Measurements from ENCODE around the gene SPEF2.
A peak's percentile ranks its signal among the peaks of the same experiment; 100 is the strongest.

Gene SPEF2

DNA sequence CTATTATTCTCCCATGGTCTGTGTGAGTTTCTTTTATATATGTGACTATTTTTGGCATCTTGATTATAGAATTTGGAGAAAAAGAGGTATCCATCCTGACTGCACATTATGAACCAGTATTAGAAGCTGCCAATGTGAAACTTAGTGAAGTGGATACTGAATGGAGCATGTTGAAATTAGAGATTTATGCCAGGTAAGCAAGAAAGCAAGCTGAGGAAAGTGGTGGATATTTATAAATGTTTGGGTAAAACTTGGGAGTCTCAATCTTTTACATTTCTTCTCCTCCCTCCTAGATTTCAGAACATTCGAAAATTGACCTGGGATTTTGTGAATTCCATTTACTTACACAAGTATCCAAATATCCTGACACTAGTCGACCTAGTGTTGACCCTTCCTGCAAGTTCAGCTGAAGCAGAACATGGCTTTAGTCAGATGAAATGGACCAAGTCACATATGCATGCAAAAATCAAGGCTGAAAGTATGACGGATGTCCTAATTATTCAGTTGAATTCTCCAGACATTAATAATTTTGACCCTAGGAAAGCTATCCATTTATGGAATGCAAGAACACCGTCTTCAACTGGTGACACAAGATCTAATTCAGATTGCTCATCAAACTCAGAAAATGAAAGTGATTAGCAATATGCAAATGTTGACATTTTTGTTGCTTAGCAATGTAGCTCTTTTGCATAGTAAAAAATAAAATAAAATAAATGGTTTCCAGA is 172.2 kb downstream of the SPEF2 start:
- DNase-seq = peak in 1 of 2 donors; percentile 57

DNA sequence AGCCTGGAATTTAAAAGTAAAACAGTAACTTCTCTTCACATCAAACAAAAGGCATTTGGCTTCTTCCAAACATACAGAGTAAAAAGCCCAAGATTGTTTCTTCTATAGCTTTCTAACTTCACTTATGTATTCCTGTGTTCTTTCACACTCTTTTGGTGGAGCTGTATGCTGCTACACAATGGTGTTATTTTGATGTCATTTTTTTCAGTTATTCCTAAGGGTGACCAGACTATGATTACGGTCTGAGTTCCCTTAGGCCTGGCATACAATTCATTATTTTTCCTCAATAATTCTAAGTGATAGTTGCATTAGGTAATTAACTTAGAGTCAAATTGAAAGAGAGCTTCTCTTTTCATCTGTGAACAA is 172.8 kb downstream of the SPEF2 start:
- no peak for DNase-seq

DNA sequence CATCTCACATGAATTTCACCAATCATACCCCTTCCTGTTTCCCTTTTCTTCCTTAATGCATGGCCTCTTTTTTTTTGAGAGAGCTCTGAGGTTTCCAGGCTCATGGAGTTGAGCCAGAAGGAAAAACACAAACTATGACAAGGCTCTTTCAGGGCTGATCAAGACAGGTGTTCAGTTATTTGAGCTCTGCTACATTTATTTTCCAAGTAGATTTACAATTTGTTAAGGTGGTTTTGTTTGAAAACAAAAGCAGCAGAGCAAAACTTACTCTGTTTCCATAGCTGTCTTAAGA is 176.6 kb downstream of the SPEF2 start:
- DNase-seq = no peak

DNA sequence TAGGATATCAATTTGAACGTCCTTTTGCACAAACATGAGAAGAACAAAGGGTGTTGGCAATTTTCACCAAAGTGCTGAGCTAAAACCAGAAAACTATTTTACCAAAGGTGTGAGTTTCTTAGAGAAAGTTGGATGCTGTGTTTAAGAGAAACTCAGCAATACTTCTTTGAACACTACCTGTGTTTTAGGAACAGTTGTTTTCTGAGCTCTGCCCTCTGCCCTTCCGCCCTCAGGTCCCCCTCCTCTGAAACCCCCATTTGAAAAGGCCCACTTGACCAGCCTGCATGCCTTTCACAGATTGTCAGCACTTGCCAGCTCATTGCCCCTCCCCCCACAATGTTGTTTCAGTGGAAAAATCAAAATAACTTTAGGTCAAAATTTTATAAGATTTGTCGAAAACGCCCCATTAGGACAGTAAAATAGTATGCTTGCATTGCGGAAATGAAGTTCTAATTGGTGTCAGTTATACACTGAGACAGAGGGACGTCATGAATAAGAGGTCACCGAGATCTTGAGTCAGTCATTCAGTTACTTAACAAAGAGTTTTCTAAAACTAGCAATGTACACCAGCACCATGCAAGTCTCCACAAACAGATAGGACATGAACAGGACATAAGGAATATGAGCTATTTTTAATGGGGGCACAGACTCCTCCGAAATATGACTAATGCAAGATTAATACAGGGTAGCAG is 177.2 kb downstream of the SPEF2 start:
- DNase-seq = no peak

DNA sequence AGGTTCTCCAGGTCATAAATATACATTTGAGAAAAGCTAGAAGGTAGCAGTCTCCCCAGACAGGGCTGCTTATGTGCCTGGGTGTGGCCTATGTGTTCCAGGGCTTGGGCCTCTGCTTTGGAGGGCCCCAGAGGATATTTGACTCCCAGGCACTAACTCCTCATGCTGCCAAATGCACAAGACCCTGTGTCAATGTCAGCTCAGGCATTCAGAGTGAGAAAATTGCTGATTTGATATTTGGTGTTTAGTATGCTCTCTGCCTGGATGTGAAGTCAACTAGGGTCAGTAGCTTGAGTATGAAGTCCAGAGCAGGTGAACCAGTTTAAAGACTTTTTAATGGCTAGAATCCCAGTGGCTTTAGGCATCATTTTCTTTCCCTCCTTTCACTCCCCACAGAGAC is 181.5 kb downstream of the SPEF2 start:
- no peak for DNase-seq

DNA sequence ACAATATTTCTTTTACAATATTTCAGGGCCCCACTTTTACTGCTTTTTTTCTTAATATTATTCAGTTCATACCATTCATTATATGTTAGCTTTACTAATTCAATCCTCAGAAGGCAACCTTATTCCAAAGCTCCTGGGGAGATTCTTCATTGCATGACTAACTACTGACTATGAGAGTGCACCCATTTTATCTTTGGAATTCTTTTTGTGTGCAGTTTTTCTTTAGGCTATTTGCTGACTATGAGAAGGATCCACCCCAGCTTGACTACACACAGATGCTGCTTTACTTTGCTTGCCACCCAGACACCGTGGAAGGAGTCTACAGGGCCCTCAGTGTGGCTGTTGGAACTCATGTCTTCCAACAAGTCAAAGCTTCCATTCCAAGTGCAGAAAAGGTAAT is 182.1 kb downstream of the SPEF2 start:
- no peak for DNase-seq

DNA sequence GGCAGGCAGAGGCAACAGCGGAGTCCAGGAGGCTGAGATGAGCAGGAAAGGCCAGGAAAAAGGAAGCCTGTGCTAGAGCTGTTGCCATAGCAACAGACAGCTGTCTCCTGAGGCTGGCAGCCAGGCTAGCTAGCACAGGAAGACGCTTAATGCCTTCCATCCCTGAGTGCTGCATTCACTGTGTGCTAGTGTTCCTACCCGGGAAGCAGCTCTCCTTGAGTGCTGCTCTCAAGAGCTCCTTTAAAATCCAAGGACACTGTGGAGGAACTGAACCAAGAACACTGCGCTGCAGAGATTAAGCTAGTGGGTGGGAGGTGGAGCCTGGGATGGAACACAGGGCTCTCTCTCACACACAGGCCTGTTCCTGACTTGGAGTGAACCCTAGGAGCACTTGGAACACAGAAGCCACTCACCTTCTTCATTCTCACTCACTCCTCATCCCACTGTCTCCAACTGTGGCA is 185.6 kb downstream of the SPEF2 start:
- peak; percentile 28 to 50 for DNase-seq

DNA sequence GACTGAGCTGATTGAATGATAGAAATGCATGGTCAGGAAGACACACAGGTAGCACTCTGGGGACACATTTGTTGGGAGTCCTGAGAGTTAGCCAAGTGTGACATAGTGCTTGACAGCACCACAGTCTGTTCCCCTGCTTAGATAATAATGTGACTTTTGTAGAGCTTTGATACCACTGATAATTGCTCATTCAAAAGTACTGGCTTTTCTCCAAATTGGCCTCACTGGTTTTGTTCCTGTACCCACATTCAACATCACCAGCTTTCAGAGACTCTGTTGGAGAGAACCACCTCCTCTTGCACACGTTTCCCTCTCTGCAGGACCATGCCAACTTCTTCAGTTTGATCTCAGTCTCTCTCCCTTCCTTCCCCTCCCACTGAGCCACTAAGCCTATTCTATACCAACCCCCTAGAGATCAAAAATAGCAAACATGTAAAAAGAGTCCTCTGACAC is 186.6 kb downstream of the SPEF2 start:
- DNase-seq = no peak

DNA sequence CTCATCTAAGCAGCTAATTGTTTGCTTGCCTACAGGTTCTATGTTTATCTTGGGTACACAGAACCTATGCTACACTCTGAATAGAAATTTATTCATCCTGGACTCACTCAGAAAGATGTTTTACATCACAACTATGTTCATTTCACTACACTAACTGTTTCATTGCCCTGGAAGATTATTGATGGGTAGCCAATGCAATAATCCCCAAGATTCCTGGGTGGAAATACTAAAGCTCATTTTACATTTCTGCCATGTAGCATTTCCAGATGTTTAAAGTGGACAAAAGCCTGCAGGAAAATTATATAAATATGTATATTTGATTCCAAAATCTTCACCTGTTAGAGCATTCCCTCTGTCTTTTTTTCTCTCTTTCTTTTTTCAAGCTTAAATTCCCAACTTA is 187.2 kb downstream of the SPEF2 start:
- DNase-seq = no peak

DNA sequence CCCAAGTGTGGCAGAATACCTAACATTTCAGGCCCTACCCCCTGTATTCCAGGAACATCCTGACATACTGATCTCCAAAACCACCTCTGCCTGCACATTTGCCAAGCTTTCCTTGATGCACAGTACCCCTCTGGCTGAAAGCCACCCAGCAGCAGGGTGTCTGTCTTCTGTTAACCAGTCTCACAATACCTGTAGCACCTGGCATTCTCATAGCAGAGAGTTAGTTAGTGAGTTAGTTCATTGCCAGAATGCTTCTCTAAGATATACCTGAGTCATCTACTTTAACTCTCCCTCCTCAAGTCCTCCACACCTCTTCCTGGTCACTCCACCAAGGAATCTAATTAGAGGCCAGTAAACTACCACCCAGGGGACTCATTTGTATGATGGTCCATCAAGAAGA is 192.9 kb downstream of the SPEF2 start:
- peak; percentile 38 to 60 for DNase-seq

DNA sequence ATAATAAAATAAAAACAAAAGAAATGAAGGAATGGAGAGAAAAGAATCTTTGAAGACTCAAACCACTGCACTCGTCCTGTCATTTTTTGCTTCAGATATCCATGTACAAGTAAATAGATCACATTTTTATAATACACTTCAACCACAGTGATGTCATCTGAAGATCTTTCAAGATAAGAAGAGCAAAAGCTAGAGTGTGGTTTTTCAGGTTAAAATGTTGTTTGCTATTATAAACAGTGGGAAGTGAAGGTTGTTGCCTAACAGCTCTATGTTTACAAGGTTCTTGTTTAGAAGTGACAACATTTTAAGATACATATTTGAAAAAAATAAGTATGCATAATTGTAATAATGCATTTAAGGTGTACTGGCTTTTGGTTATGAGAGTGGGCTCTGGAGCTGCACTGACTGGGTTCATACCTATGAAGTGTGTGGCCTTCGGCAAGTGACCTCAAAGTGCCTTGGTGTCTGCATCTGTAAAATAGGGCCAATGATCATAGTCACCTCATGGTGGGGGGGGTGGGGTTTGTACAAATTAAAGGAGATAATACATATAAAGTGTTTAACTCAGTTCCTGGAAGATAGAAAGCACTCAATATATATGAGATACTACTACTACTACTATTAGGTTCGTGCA is 193.6 kb downstream of the SPEF2 start:
- DNase-seq = peak; percentile 54 to 93

DNA sequence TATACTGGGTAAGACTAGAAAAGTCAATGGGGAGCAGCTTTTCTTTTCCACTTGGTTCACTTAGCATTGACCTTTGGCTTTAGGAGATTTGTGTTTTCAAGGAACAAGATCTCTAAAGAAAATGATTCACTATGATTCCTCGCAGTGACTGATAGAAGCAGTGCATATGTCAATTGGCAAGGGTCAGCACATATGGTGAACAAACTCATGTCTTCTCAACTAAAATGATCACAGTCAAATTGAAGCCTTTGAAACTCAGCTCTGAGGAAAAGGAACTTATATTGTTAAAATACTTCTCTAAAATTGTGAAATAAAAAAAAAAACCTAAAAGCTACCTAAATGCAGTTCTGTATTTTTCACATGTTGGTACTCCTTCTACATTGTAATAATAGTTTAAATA is 195.9 kb downstream of the SPEF2 start:
- no peak for DNase-seq

DNA sequence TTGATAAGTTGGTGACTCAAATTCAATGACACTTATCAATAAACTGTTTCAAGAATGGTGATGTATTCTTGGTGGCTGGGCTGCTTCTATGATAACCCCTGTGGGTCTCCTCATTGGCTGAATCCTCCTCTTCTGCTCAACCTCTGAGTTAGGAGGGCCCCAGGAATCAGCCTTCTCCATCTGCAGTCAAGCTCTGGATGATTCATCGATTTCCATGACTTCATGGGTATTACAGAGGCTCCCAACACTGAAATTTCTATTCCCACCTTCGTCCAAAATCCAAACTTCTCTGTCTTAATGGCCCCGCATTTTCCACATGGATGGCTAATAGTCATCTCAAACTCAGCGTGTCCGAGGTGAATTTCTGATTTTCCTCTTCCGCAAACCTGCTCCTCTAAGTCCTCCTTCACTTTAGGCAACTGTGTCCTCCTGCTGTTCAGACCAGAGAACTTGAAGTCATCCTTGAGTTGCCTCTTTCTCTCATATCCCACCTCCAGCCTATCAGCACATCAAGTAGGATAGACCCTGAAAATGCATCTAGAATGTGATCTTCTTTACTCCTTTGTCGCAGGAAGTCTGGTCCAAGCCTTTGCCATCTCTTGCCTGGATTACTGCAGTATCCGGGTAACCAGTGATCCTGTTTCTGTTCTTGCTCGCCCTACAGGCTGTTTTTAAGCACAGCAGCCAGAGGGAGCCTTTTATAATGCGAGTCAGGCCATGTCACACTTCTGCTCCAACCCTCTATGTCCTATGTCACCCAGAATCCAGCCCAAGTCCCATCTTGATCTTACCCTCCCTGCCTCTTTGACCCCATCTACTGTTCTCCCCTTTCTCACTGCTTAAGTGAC is 197.7 kb downstream of the SPEF2 start:
- DNase-seq = peak; percentile 41 to 73

DNA sequence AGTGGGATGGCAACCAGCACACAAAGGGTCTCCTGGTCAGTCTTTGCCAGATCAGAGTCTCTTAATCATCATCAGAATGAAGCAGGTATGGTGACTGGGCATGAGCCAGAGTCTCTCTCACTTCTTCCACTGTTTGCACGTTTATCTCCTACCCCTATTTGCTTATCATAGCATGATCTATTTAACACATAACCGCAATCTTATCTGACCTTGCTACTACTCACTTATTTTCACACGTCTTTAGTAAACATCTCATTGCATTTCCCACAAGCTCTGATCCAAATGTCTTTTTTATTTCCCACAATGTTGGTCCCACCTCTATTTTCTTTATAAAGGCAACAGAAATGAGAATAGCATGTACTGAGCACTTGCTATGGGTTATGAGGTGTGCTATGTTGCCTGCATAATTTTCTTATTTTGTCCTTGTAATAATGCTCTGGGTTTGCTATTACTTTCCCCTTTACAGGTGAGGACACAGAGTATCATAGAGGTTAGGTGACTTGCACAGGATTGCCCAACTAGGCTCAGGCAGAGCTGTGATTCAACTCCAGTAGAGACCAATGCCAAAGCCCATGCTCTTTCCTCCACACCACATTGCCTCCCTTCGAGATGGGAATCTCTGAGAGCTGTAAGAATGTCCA is 199.3 kb downstream of the SPEF2 start:
- peak in 1 of 2 donors; percentile 71 for DNase-seq

DNA sequence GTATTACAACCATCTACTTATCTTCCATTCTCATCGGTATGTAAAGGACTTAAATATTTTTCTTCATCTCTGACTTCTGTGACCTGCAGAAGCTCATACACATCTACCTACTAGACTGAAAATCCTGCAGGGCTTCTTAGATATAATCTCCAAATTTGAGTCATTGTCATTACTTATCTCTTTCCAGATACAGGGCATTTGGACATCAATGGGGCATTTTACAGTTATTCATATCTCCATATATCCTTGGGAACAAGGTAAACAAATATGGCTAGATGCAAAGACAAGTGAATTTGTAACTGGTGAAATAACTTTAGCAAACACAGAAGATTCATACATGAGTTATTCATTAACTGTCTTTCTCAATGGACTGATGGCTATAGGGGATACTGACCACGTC is 201.4 kb downstream of the SPEF2 start:
- no peak for DNase-seq

DNA sequence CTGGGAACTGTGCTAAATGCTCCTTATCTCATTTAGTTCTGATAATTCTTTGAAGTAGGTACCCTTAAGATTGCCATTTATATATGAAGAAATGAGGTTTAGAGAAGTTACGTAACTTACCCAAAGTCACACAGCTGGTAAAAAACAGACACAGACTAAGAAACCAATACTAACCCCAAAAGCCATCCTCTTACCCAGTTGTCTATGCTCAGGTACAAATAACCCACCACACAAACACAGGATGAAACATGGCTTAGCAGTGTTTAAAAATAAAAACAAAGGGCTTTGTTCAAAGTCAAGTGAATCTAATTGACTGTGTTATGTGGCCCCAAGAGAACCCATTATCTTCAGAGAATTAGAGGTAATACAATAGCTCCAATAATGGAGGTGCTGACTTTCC is 202.0 kb downstream of the SPEF2 start:
- DNase-seq = peak in 1 of 2 donors; percentile 43

DNA sequence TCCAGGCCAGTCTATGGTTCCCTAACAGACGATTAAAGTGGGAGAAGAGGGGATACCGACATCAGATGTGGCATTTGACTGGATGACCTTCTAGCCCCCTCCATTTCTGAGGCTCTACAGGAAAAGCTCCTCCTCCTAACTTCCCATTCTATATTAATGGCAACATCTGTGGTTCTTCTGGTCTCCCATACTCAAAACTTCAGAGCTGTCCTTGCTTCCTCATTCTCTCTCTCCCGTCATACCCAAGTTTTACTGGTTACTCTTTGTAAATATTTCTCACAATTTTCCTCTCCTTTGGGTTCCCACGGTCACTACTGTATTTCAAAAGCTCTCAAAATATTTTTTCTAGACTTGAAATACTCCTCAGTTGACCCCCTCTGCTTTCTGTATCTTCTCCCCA is 203.1 kb downstream of the SPEF2 start:
- no peak for DNase-seq

DNA sequence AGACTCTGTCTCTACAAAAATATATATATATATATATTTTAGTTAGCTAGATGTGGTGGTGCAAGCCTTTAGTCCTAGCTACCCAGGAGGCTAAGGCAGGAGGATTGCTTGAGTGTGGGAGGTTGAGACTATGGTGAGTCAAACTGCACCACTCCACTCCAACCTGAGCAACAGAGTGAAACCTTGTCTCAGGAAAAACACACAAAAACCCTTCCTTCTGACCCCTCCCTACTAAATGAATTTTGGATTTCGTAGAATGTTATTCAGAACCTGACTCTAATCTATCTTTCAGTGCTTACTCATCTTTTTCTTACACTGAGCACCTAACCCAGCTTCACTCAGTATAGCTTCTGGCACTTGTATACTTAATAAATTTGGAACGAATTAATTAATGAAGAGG is 203.8 kb downstream of the SPEF2 start:
- DNase-seq = no peak

DNA sequence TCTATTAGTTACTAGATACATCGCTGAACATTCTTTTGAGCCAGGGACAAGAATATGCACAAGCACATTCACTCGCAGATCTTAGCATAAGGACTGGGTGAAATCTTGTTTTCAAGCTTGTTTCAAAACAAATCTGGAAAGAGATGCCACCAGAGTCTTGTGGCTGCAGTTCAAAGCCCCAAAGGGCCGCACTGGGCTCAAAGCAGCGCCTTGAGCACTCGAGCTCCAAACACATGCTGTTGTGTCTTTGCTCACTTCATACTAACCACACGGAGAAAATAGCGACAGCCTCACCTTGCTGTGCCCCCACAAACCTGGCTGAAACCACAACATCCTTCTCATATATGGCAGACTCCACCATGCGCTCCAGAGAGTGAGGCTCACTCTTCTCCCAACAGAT is 204.8 kb downstream of the SPEF2 start:
- peak; percentile 58 to 62 for DNase-seq

DNA sequence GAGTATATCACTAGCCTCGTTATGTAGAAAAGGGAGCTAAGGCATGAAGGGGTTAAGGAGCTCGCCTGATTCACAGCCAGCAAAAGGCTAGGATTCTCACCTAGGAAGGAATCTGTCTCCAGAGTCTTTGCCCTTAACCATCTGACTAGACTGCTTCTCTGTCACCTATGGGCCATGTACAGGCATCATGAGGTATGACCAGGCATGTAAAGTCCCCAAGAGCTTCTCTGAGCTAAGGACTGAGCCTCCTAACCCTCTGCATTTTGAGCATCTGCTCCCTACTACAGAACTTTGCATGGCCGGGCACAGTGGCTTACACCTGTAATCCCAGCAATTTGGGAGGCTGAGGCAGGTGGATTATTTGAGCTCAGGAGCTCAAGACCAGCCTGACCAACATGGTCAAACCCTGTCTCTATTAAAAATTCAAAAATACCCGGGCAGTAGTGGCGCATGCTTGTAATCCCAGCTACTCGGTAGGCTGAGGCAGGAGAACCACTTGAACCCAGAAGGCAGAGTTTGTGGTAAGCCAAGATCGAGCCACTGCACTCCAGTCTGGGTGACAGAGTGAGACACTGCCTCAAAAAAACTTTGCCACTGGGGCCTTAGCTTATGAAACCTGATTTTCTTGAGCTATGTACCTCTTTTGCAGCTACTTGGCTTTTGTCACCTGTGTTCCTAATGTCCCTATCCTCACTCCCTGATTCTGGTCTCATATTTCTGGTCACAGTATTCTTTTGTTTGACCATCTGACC is 205.9 kb downstream of the SPEF2 start:
- DNase-seq = no peak

DNA sequence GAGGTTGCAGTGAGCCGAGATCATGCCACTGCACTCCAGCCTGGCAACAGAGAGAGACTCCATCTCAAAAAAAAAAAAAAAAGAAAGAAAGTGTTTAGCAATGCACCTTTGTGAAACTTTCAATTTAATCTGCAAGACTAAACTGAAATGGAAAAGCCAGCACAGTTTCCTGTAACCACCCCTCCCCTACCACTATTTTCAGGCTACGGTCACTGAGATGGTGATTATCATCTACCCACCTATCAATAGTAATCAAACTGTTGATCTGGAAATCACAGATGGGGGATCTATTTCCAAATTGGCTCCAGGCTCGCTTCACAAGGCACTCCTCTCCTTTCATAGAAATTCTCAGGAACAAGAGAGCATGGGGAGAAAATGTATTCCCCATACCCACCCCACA is 208.4 kb downstream of the SPEF2 start:
- DNase-seq = no peak

DNA sequence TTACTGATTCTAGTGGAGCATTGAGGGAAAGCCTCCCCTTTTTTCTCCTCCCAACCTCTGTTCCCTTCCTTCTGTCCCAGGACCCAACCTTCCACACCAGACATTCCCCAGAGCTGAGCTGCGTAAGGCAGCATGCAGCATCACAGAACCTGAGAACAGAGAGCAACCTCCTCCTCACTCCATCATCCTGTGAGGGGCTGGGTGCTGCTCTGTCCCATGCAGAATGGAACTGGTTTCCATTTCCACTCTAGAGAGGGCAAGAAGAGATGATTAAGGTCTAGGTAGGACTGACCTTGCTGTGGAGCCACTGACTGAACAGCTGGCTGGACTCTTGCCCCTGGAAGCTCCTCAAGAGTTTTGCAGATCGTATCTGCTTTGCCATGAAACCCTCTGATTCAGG is 208.9 kb downstream of the SPEF2 start:
- DNase-seq = no peak
